HG03520 (cell line): ENCODE measurements around the gene SLC38A5.

Source experiments
- ATAC-seq: cut with Tn5 transposase; IDR thresholded peaks from one replicate; pipeline ENCODE4 v1.9.1; 2021; ENCODE audit warnings: mild to moderate bottlenecking, moderate library complexity; ENCODE audit not compliant: unreplicated experiment

The SLC38A5 gene

GRCh38 chrX:48492293-48492910, 22.3 kb upstream of the SLC38A5 start:
- no peak for ATAC-seq

GRCh38 chrX:48491809-48492208, 21.7 kb upstream of the SLC38A5 start:
- ATAC-seq, result no peak

GRCh38 chrX:48490661-48491060, 20.6 kb upstream of the SLC38A5 start:
- ATAC-seq, result no peak

GRCh38 chrX:48489892-48490291, 19.8 kb upstream of the SLC38A5 start:
- no peak for ATAC-seq

GRCh38 chrX:48489296-48489695, 19.2 kb upstream of the SLC38A5 start:
- no peak for ATAC-seq

GRCh38 chrX:48488034-48488433, 18.0 kb upstream of the SLC38A5 start:
- ATAC-seq, result no peak

GRCh38 chrX:48487362-48487798, 17.3 kb upstream of the SLC38A5 start:
- ATAC-seq, result no peak

- no peak for ATAC-seq
Observed at GRCh38 chrX:48482526-48482925, 12.5 kb upstream of the SLC38A5 start.

GRCh38 chrX:48480583-48480982, 10.5 kb upstream of the SLC38A5 start:
- no peak for ATAC-seq

- ATAC-seq, result no peak
Observed at GRCh38 chrX:48480142-48480541, 10.1 kb upstream of the SLC38A5 start.

GRCh38 chrX:48478806-48479205, 8.7 kb upstream of the SLC38A5 start:
- no peak for ATAC-seq

- ATAC-seq, result no peak
Observed at GRCh38 chrX:48477960-48478755, 8.1 kb upstream of the SLC38A5 start.

- ATAC-seq, result no peak
Observed at GRCh38 chrX:48476919-48477318, 6.9 kb upstream of the SLC38A5 start.

GRCh38 chrX:48475774-48476577, 5.9 kb upstream of the SLC38A5 start, which contains the start of gene FTSJ1:
Gene FTSJ1 (plus strand): TSS chrX:48476199. CDS start chrX:48478048, 1,849 bp downstream.
- ATAC-seq, result peak; percentile 74

- no peak for ATAC-seq
Observed at GRCh38 chrX:48475296-48475695, 5.2 kb upstream of the SLC38A5 start.

- no peak for ATAC-seq
Observed at GRCh38 chrX:48474581-48474980, 4.5 kb upstream of the SLC38A5 start.

GRCh38 chrX:48474127-48474526, 4.1 kb upstream of the SLC38A5 start:
- ATAC-seq, result no peak

GRCh38 chrX:48473704-48473990, 3.6 kb upstream of the SLC38A5 start:
- no peak for ATAC-seq

GRCh38 chrX:48472851-48473703, 3.0 kb upstream of the SLC38A5 start:
- no peak for ATAC-seq

GRCh38 chrX:48472225-48472624, 2.2 kb upstream of the SLC38A5 start:
- ATAC-seq, result no peak

- ATAC-seq, result no peak
Observed at GRCh38 chrX:48471504-48471903, 1.4 kb upstream of the SLC38A5 start.
